Breast epithelium (tissue), 4 donors: ENCODE data around the gene CALN1. TPM values are rescaled to one million over a fixed set of nuclear protein-coding genes. Genes with fewer than 3 reads are reported as not detected.
"Not testable (repeated sequence)": the region's sequence is repeated elsewhere in the genome, so short reads cannot be mapped to it uniquely, and the experiment has no call there.

Source experiments
- DNase-seq, 2 donors: peaks; one replicate each; pipeline ENCODE4 v3.0.0-alpha.2; 2019; ENCODE audit warnings: low spot score in 2 of 2
- H3K27ac ChIP-seq, 2 donors: fragments of 200-600 bp; sonication (generic) in 1 of 2; one replicate each; pipeline ENCODE4 v1.5.1; 2016 to 2019; ENCODE audit warnings: mild to moderate bottlenecking in 1 of 2
- H3K27me3 ChIP-seq, 2 donors: fragments of 200-600 bp; sonication (generic) in 1 of 2; one replicate each; pipeline versions ENCODE4 v1.5.1 to v1.6.0; 2017 to 2019; ENCODE audit warnings: control low read depth in 1 of 2, mild to moderate bottlenecking in 1 of 2
- H3K36me3 ChIP-seq: fragments of 200-600 bp; one replicate; pipeline ENCODE4 v1.5.1; 2019
- H3K4me1 ChIP-seq, 2 donors: fragments of 200-600 bp; sonication (generic); one replicate each; pipeline ENCODE4 v1.5.1; 2016 to 2019; ENCODE audit warnings: control low read depth in 1 of 2
- H3K4me3 ChIP-seq, 3 donors: fragments of 200-600 bp; sonication (generic); 1 replicate in 2 of 3; 2 replicates in 1 of 3; pipeline ENCODE4 v1.5.1; 2016 to 2019; ENCODE audit warnings: mild to moderate bottlenecking in 3 of 3, moderate library complexity in 2 of 3
- H3K9me3 ChIP-seq, 2 donors: fragments of 200-600 bp; sonication (generic) in 1 of 2; one replicate each; pipeline ENCODE4 v1.5.1; 2016 to 2019; ENCODE audit warnings: control low read depth in 1 of 2
- POLR2A ChIP-seq: fragments of 450-650 bp; IDR thresholded peaks from one replicate; pipeline ENCODE4 v1.6.1; 2016; ENCODE audit warnings: antibody characterized with exemption, mild to moderate bottlenecking, moderate library complexity
- POLR2AphosphoS5 ChIP-seq, 3 donors: sonication (generic); formaldehyde crosslinking; IDR thresholded peaks; one replicate each; pipeline ENCODE4 v1.6.1; 2017; ENCODE audit warnings: antibody characterized with exemption in 3 of 3
- intact Hi-C: fragments of 100-400 bp; cut with DNase I; formaldehyde crosslinking; loops from one replicate; pipeline ENCODE4 v1.15.1; 2023; ENCODE audit warnings: low total_unique reads
- total RNA-seq, 3 donors: library from RNA; depleted of rRNA; stranded (reverse); fragments of >200 nt; gene quantifications; one replicate each; pipeline ENCODE4 v1.1.0, GENCODE V29; 2016
- TF ChIP-seq, protein P1 (sequence below), 3 donors: fragments of 450-650 bp; IDR thresholded peaks; one replicate each; pipeline ENCODE4 v1.5.1; 2016 to 2017; ENCODE audit warnings: antibody characterized with exemption in 3 of 3, mild to moderate bottlenecking in 3 of 3, moderate library complexity in 3 of 3

CALN1 gene
- total RNA-seq, 3 donors from 2014 or later, result under 0.01 to 0.33 (median 0.15) TPM

DNA sequence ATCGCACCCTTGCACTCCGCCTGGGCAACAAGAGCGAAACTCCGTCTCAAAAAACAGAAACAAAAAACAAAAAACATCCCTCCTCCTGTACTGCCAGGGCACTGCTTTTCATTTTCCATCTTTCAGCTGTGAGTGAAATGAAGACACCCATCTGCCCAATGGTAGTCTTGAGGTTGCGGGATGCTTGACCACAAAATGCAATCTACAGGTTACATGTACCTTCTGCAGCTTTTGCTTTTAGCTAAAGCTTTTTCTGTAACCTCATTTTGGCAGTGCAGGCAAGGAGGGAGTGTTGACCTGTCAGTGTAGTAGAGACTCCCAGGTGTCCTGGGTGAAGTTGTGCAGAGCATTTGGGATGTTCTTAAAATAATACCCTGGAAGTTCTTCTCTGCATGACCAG is 476.5 kb downstream of the CALN1 start:
- H3K27me3 ChIP-seq, result no peaks in the 10 kb centered on the region
- H3K36me3 ChIP-seq, result no peaks in the 10 kb centered on the region
- intact Hi-C loops, result no loop called here
- TF ChIP-seq POLR2A (no peak), POLR2AphosphoS5 (IDR thresholded peaks at IDR 0.05) (no peak)
- TF ChIP-seq, protein P1, sequence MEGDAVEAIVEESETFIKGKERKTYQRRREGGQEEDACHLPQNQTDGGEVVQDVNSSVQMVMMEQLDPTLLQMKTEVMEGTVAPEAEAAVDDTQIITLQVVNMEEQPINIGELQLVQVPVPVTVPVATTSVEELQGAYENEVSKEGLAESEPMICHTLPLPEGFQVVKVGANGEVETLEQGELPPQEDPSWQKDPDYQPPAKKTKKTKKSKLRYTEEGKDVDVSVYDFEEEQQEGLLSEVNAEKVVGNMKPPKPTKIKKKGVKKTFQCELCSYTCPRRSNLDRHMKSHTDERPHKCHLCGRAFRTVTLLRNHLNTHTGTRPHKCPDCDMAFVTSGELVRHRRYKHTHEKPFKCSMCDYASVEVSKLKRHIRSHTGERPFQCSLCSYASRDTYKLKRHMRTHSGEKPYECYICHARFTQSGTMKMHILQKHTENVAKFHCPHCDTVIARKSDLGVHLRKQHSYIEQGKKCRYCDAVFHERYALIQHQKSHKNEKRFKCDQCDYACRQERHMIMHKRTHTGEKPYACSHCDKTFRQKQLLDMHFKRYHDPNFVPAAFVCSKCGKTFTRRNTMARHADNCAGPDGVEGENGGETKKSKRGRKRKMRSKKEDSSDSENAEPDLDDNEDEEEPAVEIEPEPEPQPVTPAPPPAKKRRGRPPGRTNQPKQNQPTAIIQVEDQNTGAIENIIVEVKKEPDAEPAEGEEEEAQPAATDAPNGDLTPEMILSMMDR (IDR thresholded peaks at IDR 0.05), result no peak
- H3K4me1 ChIP-seq, result no peaks in the 10 kb centered on the region
- no peak overlapping the region for H3K27ac ChIP-seq
- H3K4me3 ChIP-seq, result no peak overlapping the region
- H3K9me3 ChIP-seq, result peaks cover 0 to 25% of the 10 kb centered on the region in 2 donors
- no peak for DNase-seq

DNA sequence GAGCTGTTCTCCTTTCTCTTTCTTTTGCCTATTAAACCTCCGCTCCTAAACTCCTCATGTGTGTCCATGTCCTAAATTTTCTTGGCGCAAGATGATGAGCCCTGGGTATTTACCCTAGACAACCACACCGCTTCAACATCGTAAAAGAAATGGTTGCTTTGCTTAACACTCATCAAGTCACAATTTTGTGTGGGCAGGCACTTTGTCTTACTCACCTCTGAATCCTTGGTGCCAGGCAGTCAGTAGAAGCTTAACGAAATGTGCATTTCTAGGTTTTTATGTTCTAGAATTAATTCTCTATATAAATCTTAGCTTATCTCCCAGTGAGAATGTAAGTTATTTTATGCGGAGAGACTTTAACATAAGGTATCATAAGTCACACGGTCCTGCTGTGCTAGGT is 478.7 kb downstream of the CALN1 start:
- H3K4me1 ChIP-seq, result no peaks in the 10 kb centered on the region
- H3K9me3 ChIP-seq, result peaks cover 0 to 45% of the 10 kb centered on the region in 2 donors
- H3K4me3 ChIP-seq, result no peak overlapping the region
- no peak for DNase-seq
- TF ChIP-seq POLR2AphosphoS5 (IDR thresholded peaks at IDR 0.05), result no peak
- TF ChIP-seq POLR2A, result no peak
- TF ChIP-seq, protein P1 (IDR thresholded peaks at IDR 0.05), result no peak
- no peaks in the 10 kb centered on the region for H3K36me3 ChIP-seq
- no peaks in the 10 kb centered on the region for H3K27me3 ChIP-seq
- intact Hi-C loops, result no loop called here
- H3K27ac ChIP-seq, result no peak overlapping the region

GRCh38 chr7:71925663-71926062 is 486.5 kb downstream of the CALN1 start:
- Histone ChIP-seq H3K27ac (no peak overlapping the region), H3K4me1 (no peaks in the 10 kb centered on the region), H3K27me3 (no peaks in the 10 kb centered on the region), H3K9me3 (peaks cover 22 to 52% of the 10 kb centered on the region in 2 donors), H3K4me3 (no peak overlapping the region), H3K36me3 (no peaks in the 10 kb centered on the region)
- no peak for DNase-seq
- no peak for TF ChIP-seq POLR2A
- TF ChIP-seq, protein P1 (IDR thresholded peaks at IDR 0.05), result no peak
- TF ChIP-seq POLR2AphosphoS5 (IDR thresholded peaks at IDR 0.05), result no peak
- intact Hi-C loops, result no loop called here

- DNase-seq, H3K4me3 ChIP-seq, H3K27me3 ChIP-seq, H3K36me3 ChIP-seq, intact Hi-C loops, H3K27ac ChIP-seq, H3K4me1 ChIP-seq: not testable (repeated sequence)
- H3K9me3 ChIP-seq, result peaks cover 0 to 36% of the 10 kb centered on the region in 2 donors
These were observed 497.9 kb downstream of the CALN1 start for GRCh38 chr7:71914204-71914603.

DNA sequence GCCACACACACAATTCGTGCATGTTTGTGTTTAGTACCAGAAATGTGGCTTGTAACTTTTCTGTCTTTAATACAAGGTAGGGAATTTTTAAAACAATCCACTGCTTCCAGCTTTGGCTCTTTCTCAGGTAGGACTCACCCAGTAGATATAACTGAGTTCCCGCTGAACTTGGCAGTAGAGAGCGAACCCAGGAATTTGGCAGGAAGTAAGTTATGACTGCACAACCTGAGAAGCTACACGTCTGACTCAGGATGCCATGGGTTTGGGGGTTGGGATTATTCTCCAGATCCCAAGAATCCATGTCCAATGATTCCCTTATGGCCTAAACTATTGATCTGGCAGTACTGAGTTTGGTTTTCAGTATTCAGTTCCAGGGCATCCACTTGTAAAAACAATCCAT is 499.7 kb downstream of the CALN1 start:
- TF ChIP-seq POLR2AphosphoS5 (IDR thresholded peaks at IDR 0.05), result no peak
- TF ChIP-seq, protein P1 (IDR thresholded peaks at IDR 0.05), result no peak
- TF ChIP-seq POLR2A, result no peak
- Histone ChIP-seq H3K4me1 (no peaks in the 10 kb centered on the region), H3K27ac (no peak overlapping the region), H3K9me3 (peaks cover 0 to 45% of the 10 kb centered on the region in 2 donors), H3K4me3 (no peak overlapping the region), H3K36me3 (no peaks in the 10 kb centered on the region), H3K27me3 (no peaks in the 10 kb centered on the region)
- intact Hi-C loops, result no loop called here
- DNase-seq, result no peak

DNA sequence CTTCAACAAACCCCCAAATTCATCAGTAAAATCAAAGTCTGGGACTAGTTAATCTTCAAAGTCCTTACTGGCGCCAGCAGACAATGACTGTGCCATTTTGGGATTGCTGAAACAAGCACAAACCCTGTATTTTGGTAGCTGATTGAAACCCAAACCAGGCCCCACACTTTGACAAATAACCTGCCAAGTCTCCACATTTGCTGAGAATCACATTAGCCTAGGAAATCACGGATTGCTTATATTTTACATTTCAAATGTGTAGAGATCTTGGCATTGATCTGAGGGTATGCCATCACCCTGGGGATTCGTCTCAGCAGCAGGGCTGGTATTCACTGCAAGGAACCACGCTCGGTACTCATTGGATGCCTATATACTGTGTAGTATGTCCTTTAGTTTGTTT is 501.1 kb downstream of the CALN1 start:
- H3K27me3 ChIP-seq, result no peaks in the 10 kb centered on the region
- no peak overlapping the region for H3K4me3 ChIP-seq
- intact Hi-C loops, result no loop called here
- no peak for DNase-seq
- H3K9me3 ChIP-seq, result peaks cover 0 to 45% of the 10 kb centered on the region in 2 donors
- no peaks in the 10 kb centered on the region for H3K36me3 ChIP-seq
- H3K27ac ChIP-seq, result no peak overlapping the region
- no peaks in the 10 kb centered on the region for H3K4me1 ChIP-seq
- TF ChIP-seq POLR2AphosphoS5 (IDR thresholded peaks at IDR 0.05), result no peak
- TF ChIP-seq, protein P1 (IDR thresholded peaks at IDR 0.05), result no peak
- no peak for TF ChIP-seq POLR2A
